Epithelial cell of proximal tubule (primary cell): ENCODE data around the gene OTUB2. TPM values are rescaled to one million over a fixed set of nuclear protein-coding genes. Genes with fewer than 3 reads are reported as not detected.

Experiments used
- DNase-seq: peaks from one replicate; pipeline ENCODE4 v3.0.0-alpha.2; 2011; ENCODE audit warnings: low read depth
- H3K4me3 ChIP-seq: 2 replicates; pipeline ENCODE4 v1.5.1; 2011; ENCODE audit warnings: low read depth, mild to moderate bottlenecking, low read length
- total RNA-seq: library from RNA; depleted of rRNA; stranded (reverse); fragments of >200 nt; gene quantifications from 2 replicates; pipeline ENCODE4 v1.2.3, GENCODE V29; 2015
- TF ChIP-seq, protein P1 (sequence below): conservative IDR thresholded peaks from 2 replicates; pipeline ENCODE4 v1.5.1; 2012; ENCODE audit warnings: low read depth, mild to moderate bottlenecking, low read length

Gene OTUB2
- total RNA-seq, 1 donor from 2014 or later: 5.6 TPM

- TF ChIP-seq, protein P1, sequence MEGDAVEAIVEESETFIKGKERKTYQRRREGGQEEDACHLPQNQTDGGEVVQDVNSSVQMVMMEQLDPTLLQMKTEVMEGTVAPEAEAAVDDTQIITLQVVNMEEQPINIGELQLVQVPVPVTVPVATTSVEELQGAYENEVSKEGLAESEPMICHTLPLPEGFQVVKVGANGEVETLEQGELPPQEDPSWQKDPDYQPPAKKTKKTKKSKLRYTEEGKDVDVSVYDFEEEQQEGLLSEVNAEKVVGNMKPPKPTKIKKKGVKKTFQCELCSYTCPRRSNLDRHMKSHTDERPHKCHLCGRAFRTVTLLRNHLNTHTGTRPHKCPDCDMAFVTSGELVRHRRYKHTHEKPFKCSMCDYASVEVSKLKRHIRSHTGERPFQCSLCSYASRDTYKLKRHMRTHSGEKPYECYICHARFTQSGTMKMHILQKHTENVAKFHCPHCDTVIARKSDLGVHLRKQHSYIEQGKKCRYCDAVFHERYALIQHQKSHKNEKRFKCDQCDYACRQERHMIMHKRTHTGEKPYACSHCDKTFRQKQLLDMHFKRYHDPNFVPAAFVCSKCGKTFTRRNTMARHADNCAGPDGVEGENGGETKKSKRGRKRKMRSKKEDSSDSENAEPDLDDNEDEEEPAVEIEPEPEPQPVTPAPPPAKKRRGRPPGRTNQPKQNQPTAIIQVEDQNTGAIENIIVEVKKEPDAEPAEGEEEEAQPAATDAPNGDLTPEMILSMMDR: no peak
- no peak overlapping the region for H3K4me3 ChIP-seq
- no peak for DNase-seq
Observed at GRCh38 chr14:93996130-93996695, 29.9 kb upstream of the OTUB2 start.

GRCh38 chr14:93997082-93997481 lies 29.1 kb upstream of the OTUB2 start, which contains the start of gene CCDC197:
TSS of gene CCDC197 (plus strand) at chr14:93997301. CDS start at chr14:93998132, 831 bp downstream.
- DNase-seq: no peak
- H3K4me3 ChIP-seq: no peak within 1 kb of the TSS
- TF ChIP-seq, protein P1: no peak

- H3K4me3 ChIP-seq: no peak overlapping the region
- TF ChIP-seq, protein P1: no peak
- DNase-seq: no peak
Observed at GRCh38 chr14:93997916-93998870, 27.9 kb upstream of the OTUB2 start.

GRCh38 chr14:93998871-93999403 lies 27.2 kb upstream of the OTUB2 start:
- H3K4me3 ChIP-seq: no peak overlapping the region
- TF ChIP-seq, protein P1: no peak
- DNase-seq: no peak

DNA sequence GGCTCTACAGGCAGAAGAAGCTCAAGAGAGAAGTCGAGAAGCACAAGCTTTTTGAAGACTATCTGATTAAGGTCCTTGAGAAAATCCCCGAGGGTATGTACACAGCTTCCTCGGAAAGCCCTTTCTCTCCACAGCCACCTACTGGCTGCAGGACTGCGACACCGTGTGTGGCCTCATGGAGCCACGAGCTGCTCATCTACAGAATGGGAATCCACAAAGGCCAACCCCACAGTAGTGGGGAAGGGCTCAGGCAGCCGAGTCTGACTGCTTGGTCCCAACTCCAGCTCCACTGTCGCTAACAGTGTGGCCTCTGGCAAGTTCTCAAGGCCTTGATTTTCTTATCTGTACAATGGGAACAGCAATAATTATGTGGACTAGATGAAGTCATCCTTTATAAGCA lies 26.6 kb upstream of the OTUB2 start:
- TF ChIP-seq, protein P1: no peak
- H3K4me3 ChIP-seq: no peak overlapping the region
- DNase-seq: no peak

GRCh38 chr14:94000267-94000666 lies 25.9 kb upstream of the OTUB2 start:
- TF ChIP-seq, protein P1: no peak
- DNase-seq: no peak
- H3K4me3 ChIP-seq: no peak overlapping the region
